Activated CD8-positive, alpha-beta T cell treated with anti-CD3 and anti-CD28 coated beads for 36 hours (primary cell): ENCODE data around the gene TAF4B. TPM values are rescaled to one million over a fixed set of nuclear protein-coding genes. Genes with fewer than 3 reads are reported as not detected.
"Not testable (repeated sequence)": the region's sequence is repeated elsewhere in the genome, so short reads cannot be mapped to it uniquely, and the experiment has no call there.

ENCODE experiments used
- ATAC-seq: fragments of 200-7000 bp; cut with Tn5 transposase; one replicate; pipeline ENCODE4 v1.10.0; 2021; ENCODE audit warnings: mild to moderate bottlenecking, moderate library complexity
- CTCF ChIA-PET: fragments of 350-600 bp; sonication (Branson Sonifier 250); formaldehyde crosslinking; loops from one replicate; lab custom pipeline; 2021; ENCODE audit warnings: antibody characterized with exemption; lab: Charles Lee
- POLR2A ChIA-PET: fragments of 350-600 bp; sonication (Branson Sonifier 250); formaldehyde crosslinking; loops from one replicate; lab custom pipeline; 2021; ENCODE audit warnings: antibody characterized with exemption; lab: Charles Lee
- DNase-seq: peaks from one replicate; pipeline ENCODE4 v3.0.0-alpha.2; 2020
- H3K27ac Mint-ChIP-seq: one replicate; pipeline ENCODE4 v1.8.0; 2021; ENCODE audit warnings: mild to moderate bottlenecking, mixed read lengths
- H3K27me3 Mint-ChIP-seq: one replicate; pipeline ENCODE4 v1.8.0; 2021; ENCODE audit warnings: mixed read lengths
- H3K36me3 Mint-ChIP-seq: one replicate; pipeline ENCODE4 v1.8.0; 2021; ENCODE audit warnings: low read depth, mixed read lengths
- H3K4me1 Mint-ChIP-seq: one replicate; pipeline ENCODE4 v1.8.0; 2021; ENCODE audit warnings: low read depth, mixed read lengths
- H3K4me3 Mint-ChIP-seq: one replicate; pipeline ENCODE4 v1.8.0; 2021; ENCODE audit warnings: mild to moderate bottlenecking, moderate library complexity, mixed read lengths
- H3K9me3 Mint-ChIP-seq: one replicate; pipeline ENCODE4 v1.8.0; 2021; ENCODE audit warnings: mixed read lengths
- CTCF ChIP-seq: fragments of 200-600 bp; IDR thresholded peaks from one replicate; pipeline ENCODE4 v1.8.0; 2022; ENCODE audit warnings: antibody characterized with exemption, mild to moderate bottlenecking
- intact Hi-C: fragments of 100-400 bp; cut with micrococcal nuclease; formaldehyde crosslinking; loops from one replicate; pipeline ENCODE4 v1.10.0; 2022
- total RNA-seq, 2 experiments: library from RNA; stranded (reverse); gene quantifications; one replicate each; pipeline ENCODE4 v1.2.3, GENCODE V29; 2021

TAF4B gene
- total RNA-seq, 2 experiments from 2014 or later, result 14.7 to 15.1 TPM

DNA sequence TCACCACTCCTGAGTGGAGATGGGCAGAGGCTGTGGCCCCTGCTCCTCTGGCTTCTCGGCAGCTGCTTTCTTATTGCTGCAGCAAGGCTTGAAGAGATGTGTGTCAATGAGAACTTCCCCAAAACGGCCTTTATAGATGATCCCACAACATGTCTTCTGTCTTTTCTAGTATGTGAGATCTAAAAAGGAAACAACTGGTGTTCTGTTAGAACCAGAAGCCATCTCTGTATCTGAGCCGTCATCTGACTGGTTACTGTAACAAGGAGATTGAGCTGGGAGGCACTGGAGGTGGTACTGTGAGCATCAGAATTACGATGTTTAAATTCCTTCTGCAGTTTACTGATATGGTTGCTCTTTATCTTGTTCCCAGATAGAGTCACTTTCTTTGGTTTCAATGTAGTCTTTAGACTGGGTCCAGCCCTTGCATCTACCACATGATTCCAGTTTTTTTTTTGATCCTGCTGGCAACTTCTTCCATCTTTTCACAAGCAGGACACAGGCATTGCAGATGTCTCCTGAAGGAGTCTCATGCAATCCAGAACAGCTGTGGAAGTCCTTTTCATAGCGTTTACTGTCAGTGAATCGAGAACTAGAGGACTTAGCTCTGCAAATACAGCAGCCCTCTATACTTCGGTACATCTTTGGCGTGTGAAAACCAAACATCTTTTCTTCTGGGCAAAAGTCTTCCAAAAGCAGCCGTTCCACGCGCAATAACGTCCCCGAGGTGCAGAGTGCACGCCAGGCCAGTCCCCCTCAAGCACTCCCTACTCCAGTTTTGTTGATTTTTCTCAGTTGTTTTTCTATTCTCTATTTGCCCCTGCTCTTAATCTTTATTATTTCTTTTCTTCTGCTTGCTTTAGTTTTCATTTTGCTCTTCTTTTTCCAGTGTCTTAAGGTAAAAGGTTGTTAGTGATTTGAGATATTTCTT, 29.7 kb downstream of the TAF4B start:
- ATAC-seq (no peak), DNase-seq (no peak)
- TF ChIP-seq CTCF, result no peak
- H3K4me3 Mint-ChIP-seq, result no peak overlapping the region
- H3K27me3 Mint-ChIP-seq, result no peaks in the 10 kb centered on the region
- no peaks in the 10 kb centered on the region for H3K9me3 Mint-ChIP-seq
- ChIA-PET POLR2A (no interaction called here), CTCF (no interaction called here)
- no peaks in the 10 kb centered on the region for H3K36me3 Mint-ChIP-seq
- H3K4me1 Mint-ChIP-seq, result peaks cover 30% of the 10 kb centered on the region
- no peak overlapping the region for H3K27ac Mint-ChIP-seq
- intact Hi-C loops, result no loop called here

DNA sequence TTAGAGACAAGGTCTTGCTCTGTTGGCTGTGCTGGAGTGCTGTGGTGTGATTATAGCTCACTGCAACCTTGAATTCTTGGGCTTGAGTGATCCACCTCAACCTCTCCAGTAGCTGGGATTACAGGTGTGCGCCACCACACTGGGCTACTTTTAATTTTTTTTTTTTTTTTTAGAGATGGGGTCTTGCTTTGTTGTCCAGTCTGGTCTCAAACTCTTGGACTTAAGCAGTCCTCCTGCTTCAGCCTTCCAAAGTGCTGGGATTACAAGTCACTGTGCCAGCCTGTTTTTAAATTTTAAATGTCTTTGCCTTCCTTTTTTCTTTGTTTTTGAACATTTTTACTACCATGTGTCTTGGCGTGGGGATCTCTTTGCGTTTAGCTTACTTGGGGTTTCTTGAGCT, 32.5 kb downstream of the TAF4B start:
- no peak for ATAC-seq
- POLR2A ChIA-PET, result no interaction called here
- intact Hi-C loops, result no loop called here
- Mint-ChIP-seq H3K4me3 (no peak overlapping the region), H3K27me3 (no peaks in the 10 kb centered on the region), H3K4me1 (peaks cover 30% of the 10 kb centered on the region), H3K9me3 (peaks cover 5% of the 10 kb centered on the region), H3K27ac (no peak overlapping the region), H3K36me3 (peaks cover 5% of the 10 kb centered on the region)
- no peak for TF ChIP-seq CTCF
- CTCF ChIA-PET, result no interaction called here
- DNase-seq, result no peak

DNA sequence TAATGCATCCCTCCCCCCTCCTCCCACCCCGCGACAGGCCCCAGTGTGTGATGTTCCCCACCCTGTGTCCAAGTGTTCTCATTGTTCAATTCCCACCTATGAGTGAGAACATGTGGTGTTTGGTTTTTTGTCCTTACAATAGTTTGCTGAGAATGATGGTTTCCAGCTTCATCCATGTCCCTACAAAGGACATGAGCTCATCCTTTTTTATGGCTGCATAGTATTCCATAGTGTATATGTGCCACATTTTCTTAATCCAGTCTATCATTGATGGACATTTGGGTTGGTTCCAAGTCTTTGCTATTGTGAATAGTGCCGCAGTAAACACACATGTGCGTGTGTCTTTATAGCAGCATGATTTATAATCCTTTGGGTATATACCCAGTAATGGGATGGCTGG, 33.2 kb downstream of the TAF4B start:
- H3K4me3 Mint-ChIP-seq, DNase-seq, CTCF ChIA-PET, H3K27me3 Mint-ChIP-seq, H3K27ac Mint-ChIP-seq, ATAC-seq, POLR2A ChIA-PET, H3K9me3 Mint-ChIP-seq, H3K36me3 Mint-ChIP-seq, intact Hi-C loops: not testable (repeated sequence)
- H3K4me1 Mint-ChIP-seq, result peaks cover 30% of the 10 kb centered on the region

DNA sequence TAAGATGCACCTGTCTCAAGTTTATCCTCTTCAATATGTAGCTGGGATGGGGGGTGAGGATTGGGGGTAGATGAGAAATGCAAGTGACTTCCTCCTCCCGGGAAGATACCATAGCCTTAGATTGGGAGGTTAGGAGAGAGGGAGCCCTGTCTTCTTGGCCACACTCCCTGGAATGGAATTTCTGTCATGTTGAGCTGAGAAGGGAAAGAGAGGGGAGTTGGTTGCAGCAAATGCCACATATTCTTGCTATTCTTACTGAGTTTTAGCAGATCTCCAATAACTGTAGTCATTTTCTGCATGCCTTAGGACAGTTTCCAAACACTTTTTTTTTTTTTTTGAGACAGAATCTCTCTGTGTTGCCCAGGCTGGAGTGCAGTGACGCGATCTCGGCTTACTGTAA, 35.9 kb downstream of the TAF4B start:
- Mint-ChIP-seq H3K27ac (no peak overlapping the region), H3K4me1 (peaks cover 11% of the 10 kb centered on the region), H3K9me3 (peaks cover 5% of the 10 kb centered on the region), H3K4me3 (no peak overlapping the region), H3K36me3 (peaks cover 6% of the 10 kb centered on the region), H3K27me3 (no peaks in the 10 kb centered on the region)
- DNase-seq (no peak), ATAC-seq (no peak)
- intact Hi-C loops, result no loop called here
- no peak for TF ChIP-seq CTCF
- ChIA-PET POLR2A (no interaction called here), CTCF (no interaction called here)

- ATAC-seq, result no peak
- DNase-seq, result no peak
- TF ChIP-seq CTCF, result no peak
- Mint-ChIP-seq H3K27me3 (no peaks in the 10 kb centered on the region), H3K4me1 (no peaks in the 10 kb centered on the region), H3K27ac (no peak overlapping the region), H3K36me3 (peaks cover 22% of the 10 kb centered on the region), H3K4me3 (no peak overlapping the region), H3K9me3 (no peaks in the 10 kb centered on the region)
- ChIA-PET CTCF (no interaction called here), POLR2A (no interaction called here)
- intact Hi-C loops, result no loop called here
These were observed 41.2 kb downstream of the TAF4B start for GRCh38 chr18:26267357-26267930.
